ENCODE measurements around the gene NALCN. TPM values are rescaled to one million over a fixed set of nuclear protein-coding genes. Genes with fewer than 3 reads are reported as not detected.

Gene NALCN
- total and polyA plus RNA-seq, 8 donors = 0.26 to 1.9 (median 0.74) TPM

DNA sequence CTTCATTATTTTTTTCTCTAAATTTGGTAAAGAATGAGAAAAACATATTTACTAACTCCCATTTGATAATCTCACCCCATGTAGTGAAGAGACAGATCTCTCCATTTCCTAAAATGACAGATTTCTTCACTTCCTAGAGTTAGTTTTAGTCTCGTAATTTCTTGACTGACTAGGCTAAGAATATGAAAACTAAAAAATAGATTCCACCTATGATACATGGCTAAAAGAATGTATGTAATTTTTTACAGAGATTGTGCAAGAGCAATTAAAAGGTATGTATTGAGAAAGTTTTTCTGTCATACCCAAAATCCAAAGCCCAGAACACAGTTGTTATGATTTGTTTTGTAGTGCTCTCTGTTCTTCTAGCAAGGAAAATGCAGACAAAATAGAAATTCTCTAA is 9.5 kb downstream of the NALCN start:
- intact Hi-C loops (cut with DNase I) = no loop called here
- H3K27me3 ChIP-seq = no peaks in the 10 kb centered on the region
- no peaks in the 10 kb centered on the region for H3K9me3 ChIP-seq
- no peak overlapping the region for H3K4me3 ChIP-seq
- no peaks in the 10 kb centered on the region for H3K4me1 ChIP-seq
- ATAC-seq (no peak), DNase-seq (no peak)
- H3K36me3 ChIP-seq = no peaks in the 10 kb centered on the region
- H3K27ac ChIP-seq = no peak overlapping the region
- TF ChIP-seq, protein P1, sequence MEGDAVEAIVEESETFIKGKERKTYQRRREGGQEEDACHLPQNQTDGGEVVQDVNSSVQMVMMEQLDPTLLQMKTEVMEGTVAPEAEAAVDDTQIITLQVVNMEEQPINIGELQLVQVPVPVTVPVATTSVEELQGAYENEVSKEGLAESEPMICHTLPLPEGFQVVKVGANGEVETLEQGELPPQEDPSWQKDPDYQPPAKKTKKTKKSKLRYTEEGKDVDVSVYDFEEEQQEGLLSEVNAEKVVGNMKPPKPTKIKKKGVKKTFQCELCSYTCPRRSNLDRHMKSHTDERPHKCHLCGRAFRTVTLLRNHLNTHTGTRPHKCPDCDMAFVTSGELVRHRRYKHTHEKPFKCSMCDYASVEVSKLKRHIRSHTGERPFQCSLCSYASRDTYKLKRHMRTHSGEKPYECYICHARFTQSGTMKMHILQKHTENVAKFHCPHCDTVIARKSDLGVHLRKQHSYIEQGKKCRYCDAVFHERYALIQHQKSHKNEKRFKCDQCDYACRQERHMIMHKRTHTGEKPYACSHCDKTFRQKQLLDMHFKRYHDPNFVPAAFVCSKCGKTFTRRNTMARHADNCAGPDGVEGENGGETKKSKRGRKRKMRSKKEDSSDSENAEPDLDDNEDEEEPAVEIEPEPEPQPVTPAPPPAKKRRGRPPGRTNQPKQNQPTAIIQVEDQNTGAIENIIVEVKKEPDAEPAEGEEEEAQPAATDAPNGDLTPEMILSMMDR (IDR thresholded peaks at IDR 0.05) = no peak

DNA sequence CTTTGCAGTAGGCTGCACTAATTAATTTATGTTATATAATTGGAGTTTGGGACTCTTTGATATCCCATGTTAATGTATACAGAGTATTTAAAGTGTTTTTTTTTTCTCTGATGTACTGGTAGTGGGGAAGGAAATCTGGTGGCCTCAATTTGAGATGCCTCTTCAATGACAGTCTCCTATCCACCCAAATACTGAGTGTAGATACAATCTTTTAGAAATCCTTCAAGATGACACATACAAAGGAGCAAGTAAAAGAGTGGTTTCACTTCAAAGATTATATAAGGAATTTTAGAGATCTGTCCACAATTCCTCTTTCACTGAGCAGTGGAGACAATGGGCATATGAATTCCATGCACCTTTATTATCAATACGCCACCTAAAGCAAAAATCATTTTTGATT is 15.1 kb downstream of the NALCN start:
- Histone ChIP-seq H3K27me3 (no peaks in the 10 kb centered on the region), H3K36me3 (no peaks in the 10 kb centered on the region), H3K27ac (no peak overlapping the region), H3K4me3 (no peak overlapping the region), H3K4me1 (no peaks in the 10 kb centered on the region), H3K9me3 (no peaks in the 10 kb centered on the region)
- intact Hi-C loops (cut with DNase I) = no loop called here
- DNase-seq = no peak
- TF ChIP-seq, protein P1 (IDR thresholded peaks at IDR 0.05) = no peak
- no peak for ATAC-seq

DNA sequence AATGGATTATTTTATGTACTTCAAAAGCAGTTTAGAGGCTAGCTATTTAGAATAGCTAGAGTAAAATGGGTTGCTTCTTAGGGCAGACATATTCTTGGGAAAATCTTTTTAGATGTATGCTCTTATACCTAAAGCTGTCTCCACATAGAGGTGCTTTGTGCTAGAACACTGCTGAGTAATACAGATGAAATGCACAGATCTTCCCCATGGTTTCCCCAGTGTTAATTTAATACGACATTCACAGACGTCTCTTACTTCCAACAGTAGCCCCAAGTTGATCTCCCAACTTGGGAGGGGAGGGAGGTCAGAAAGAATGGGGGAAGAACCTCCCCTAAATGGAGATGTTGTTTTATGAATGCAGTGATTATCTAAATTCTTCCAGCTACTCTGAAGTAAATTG is 16.9 kb downstream of the NALCN start:
- intact Hi-C loops (cut with DNase I) = no loop called here
- Histone ChIP-seq H3K36me3 (no peaks in the 10 kb centered on the region), H3K9me3 (no peaks in the 10 kb centered on the region), H3K4me3 (no peak overlapping the region), H3K27me3 (no peaks in the 10 kb centered on the region), H3K27ac (no peak overlapping the region), H3K4me1 (no peaks in the 10 kb centered on the region)
- ATAC-seq = no peak
- TF ChIP-seq, protein P1 (IDR thresholded peaks at IDR 0.05) = no peak
- no peak for DNase-seq

DNA sequence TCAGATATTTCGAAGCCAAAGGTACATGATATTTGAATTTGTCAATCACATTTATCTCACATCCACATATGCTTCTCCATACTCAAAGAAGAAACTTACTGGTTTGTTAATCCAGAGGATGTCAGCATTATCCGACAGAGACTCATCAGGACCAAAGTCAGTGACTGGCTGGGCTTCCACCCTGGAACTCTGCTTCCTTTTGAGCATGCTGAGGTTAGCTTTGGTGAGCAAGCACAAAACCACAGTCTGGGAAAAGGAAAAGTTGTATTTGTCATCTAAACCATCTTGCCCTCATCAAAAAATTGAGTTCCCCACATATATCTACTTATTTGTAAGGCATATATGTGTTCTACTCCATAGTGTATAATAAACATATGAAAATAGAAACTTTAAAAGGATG is 17.4 kb downstream of the NALCN start:
- Histone ChIP-seq H3K4me1 (no peaks in the 10 kb centered on the region), H3K27me3 (no peaks in the 10 kb centered on the region), H3K27ac (no peak overlapping the region), H3K9me3 (no peaks in the 10 kb centered on the region), H3K4me3 (no peak overlapping the region), H3K36me3 (no peaks in the 10 kb centered on the region)
- TF ChIP-seq, protein P1 (IDR thresholded peaks at IDR 0.05) = no peak
- no peak for DNase-seq
- intact Hi-C loops (cut with DNase I) = no loop called here
- no peak for ATAC-seq

DNA sequence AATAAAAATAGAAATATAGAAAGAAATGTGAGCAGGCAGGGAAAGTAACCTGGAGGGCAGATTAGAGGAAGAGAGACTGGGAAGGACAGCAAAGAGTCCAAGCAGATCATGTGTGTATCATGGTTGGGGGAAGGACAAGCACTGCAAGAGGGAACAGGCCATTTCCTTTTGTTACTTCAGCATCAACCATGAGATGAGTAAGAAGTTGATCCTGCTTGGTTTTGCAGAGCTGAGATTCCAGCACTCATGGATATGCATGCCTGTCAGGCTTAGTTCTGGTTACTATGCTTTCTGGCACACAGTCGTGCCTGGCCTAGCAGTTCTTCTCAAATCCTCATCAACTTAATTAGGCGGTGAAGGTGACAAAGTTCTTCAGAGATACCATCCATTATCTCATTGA is 18.1 kb downstream of the NALCN start:
- TF ChIP-seq, protein P1 (IDR thresholded peaks at IDR 0.05) = no peak

More for the DNA sequence above, 18.1 kb downstream of the NALCN start:
- H3K36me3 ChIP-seq = no peaks in the 10 kb centered on the region
- no peaks in the 10 kb centered on the region for H3K9me3 ChIP-seq
- H3K4me1 ChIP-seq = no peaks in the 10 kb centered on the region
- H3K27ac ChIP-seq = no peak overlapping the region
- H3K27me3 ChIP-seq = no peaks in the 10 kb centered on the region
- no peak overlapping the region for H3K4me3 ChIP-seq
- ATAC-seq = no peak
- intact Hi-C loops (cut with DNase I) = no loop called here
- no peak for DNase-seq

All from left lung (tissue), 10 donors.